Vagina (tissue), 2 donors: ENCODE results near the gene SBSN. TPM values are rescaled to one million over a fixed set of nuclear protein-coding genes. Genes with fewer than 3 reads are reported as not detected.
A peak's percentile ranks its signal among the peaks of the same experiment; 100 is the strongest.

Experiments
- DNase-seq, 2 donors: peaks; one replicate each; pipeline ENCODE4 v3.0.0-alpha.2; 2017; ENCODE audit errors: extremely low spot score in 2 of 2
- H3K27ac ChIP-seq: fragments of 200-600 bp; sonication (generic); one replicate; pipeline ENCODE4 v1.5.1; 2019
- H3K27me3 ChIP-seq: fragments of 200-600 bp; sonication (generic); one replicate; pipeline ENCODE4 v1.5.1; 2019
- H3K36me3 ChIP-seq, 2 donors: fragments of 200-600 bp; sonication (generic); one replicate each; pipeline ENCODE4 v1.5.1; 2017 to 2019
- H3K4me1 ChIP-seq: fragments of 200-600 bp; sonication (generic); one replicate; pipeline ENCODE4 v1.5.1; 2019
- H3K4me3 ChIP-seq, 2 donors: fragments of 200-600 bp; sonication (generic); 1 replicate in 1 of 2; 2 replicates in 1 of 2; pipeline ENCODE4 v1.5.1; 2016 to 2019
- H3K9me3 ChIP-seq: fragments of 200-600 bp; sonication (generic); one replicate; pipeline ENCODE4 v1.5.1; 2019
- CTCF ChIP-seq, 3 experiments: fragments of 450-650 bp in 2 of 3; fragments of 200-600 bp in 1 of 3; sonication (generic) in 1 of 3; IDR thresholded peaks; one replicate each; pipeline ENCODE4 v1.5.1; 2017 to 2019; ENCODE audit warnings: antibody characterized with exemption in 3 of 3, mild to moderate bottlenecking in 2 of 3, moderate library complexity in 2 of 3
- POLR2A ChIP-seq, 2 donors: fragments of 450-650 bp; IDR thresholded peaks; one replicate each; pipeline ENCODE4 v1.6.1; 2017; ENCODE audit warnings: antibody characterized with exemption in 2 of 2, mild to moderate bottlenecking in 2 of 2, moderate library complexity in 2 of 2
- POLR2AphosphoS5 ChIP-seq, 2 donors: sonication (generic); formaldehyde crosslinking; IDR thresholded peaks; one replicate each; pipeline ENCODE4 v1.9.0; 2017; ENCODE audit warnings: antibody characterized with exemption in 2 of 2, mild to moderate bottlenecking in 2 of 2, low read depth in 1 of 2; ENCODE audit not compliant: insufficient read depth in 1 of 2
- intact Hi-C: fragments of 100-400 bp; cut with DNase I; formaldehyde crosslinking; loops from one replicate; pipeline ENCODE4 v1.15.1; 2023
- total RNA-seq: library from RNA; depleted of rRNA; stranded (reverse); fragments of >200 nt; gene quantifications from one replicate; pipeline ENCODE4 v1.2.3, GENCODE V29; 2016

The SBSN gene
- total RNA-seq, 1 donor from 2014 or later: 162 TPM

GRCh38 chr19:35517342-35517741 is 10.8 kb downstream of the SBSN start:
- intact Hi-C loops: no loop called here
- Histone ChIP-seq H3K4me1 (peaks cover 27% of the 10 kb centered on the region), H3K36me3 (no peaks in the 10 kb centered on the region), H3K27me3 (no peaks in the 10 kb centered on the region), H3K4me3 (no peak overlapping the region), H3K27ac (no peak overlapping the region), H3K9me3 (no peaks in the 10 kb centered on the region)
- DNase-seq: no peak
- no peak for TF ChIP-seq CTCF (IDR thresholded peaks at IDR 0.05)
- no peak for TF ChIP-seq POLR2A (IDR thresholded peaks at IDR 0.05)
- TF ChIP-seq POLR2AphosphoS5 (IDR thresholded peaks at IDR 0.05; ENCODE audit: insufficient read depth in 1 of 2, low read depth in 1 of 2): no peak

GRCh38 chr19:35516310-35516709 is 11.8 kb downstream of the SBSN start:
- H3K27me3 ChIP-seq: no peaks in the 10 kb centered on the region
- no peaks in the 10 kb centered on the region for H3K9me3 ChIP-seq
- no peak overlapping the region for H3K4me3 ChIP-seq
- no peaks in the 10 kb centered on the region for H3K36me3 ChIP-seq
- H3K4me1 ChIP-seq: peaks cover 27% of the 10 kb centered on the region
- no peak for TF ChIP-seq POLR2A (IDR thresholded peaks at IDR 0.05)
- no peak for TF ChIP-seq POLR2AphosphoS5 (IDR thresholded peaks at IDR 0.05; ENCODE audit: insufficient read depth in 1 of 2, low read depth in 1 of 2)
- no peak for TF ChIP-seq CTCF (IDR thresholded peaks at IDR 0.05)
- no peak for DNase-seq
- H3K27ac ChIP-seq: no peak overlapping the region
- intact Hi-C loops: no loop called here

- no peak for DNase-seq
- intact Hi-C loops: no loop called here
- H3K4me3 ChIP-seq: no peak overlapping the region
- no peaks in the 10 kb centered on the region for H3K36me3 ChIP-seq
- H3K27ac ChIP-seq: peak overlapping the region; percentile 66
- TF ChIP-seq POLR2A (IDR thresholded peaks at IDR 0.05): no peak
- TF ChIP-seq POLR2AphosphoS5 (IDR thresholded peaks at IDR 0.05; ENCODE audit: insufficient read depth in 1 of 2, low read depth in 1 of 2): no peak
- no peak for TF ChIP-seq CTCF (IDR thresholded peaks at IDR 0.05)
- peaks cover 40% of the 10 kb centered on the region for H3K4me1 ChIP-seq
- H3K27me3 ChIP-seq: no peaks in the 10 kb centered on the region
- H3K9me3 ChIP-seq: no peaks in the 10 kb centered on the region
Observed at GRCh38 chr19:35514282-35514809, 13.8 kb downstream of the SBSN start.

- TF ChIP-seq CTCF (IDR thresholded peaks at IDR 0.05) (no peak), POLR2AphosphoS5 (IDR thresholded peaks at IDR 0.05; ENCODE audit: insufficient read depth in 1 of 2, low read depth in 1 of 2) (peak in 1 of 2 donors; percentile 47), POLR2A (IDR thresholded peaks at IDR 0.05) (no peak)
- Histone ChIP-seq H3K4me3 (no peak within 1 kb of the TSS), H3K27me3 (no peaks in the 10 kb centered on the region), H3K9me3 (no peaks in the 10 kb centered on the region), H3K4me1 (peaks cover 40% of the 10 kb centered on the region), H3K27ac (peak within 1 kb of the TSS; percentile 66), H3K36me3 (no peaks in the 10 kb centered on the region)
- intact Hi-C loops: no loop called here
- no peak for DNase-seq
Observed at GRCh38 chr19:35513628-35514281, 14.4 kb downstream of the SBSN start, which contains the start of gene DMKN. Gene DMKN, minus strand, starts transcription at chr19:35513649. Its CDS starts 174 bp downstream, at chr19:35513475.
